ENCODE measurements around the gene TNFAIP2. TPM values are rescaled to one million over a fixed set of nuclear protein-coding genes. Genes with fewer than 3 reads are reported as not detected.
A peak's percentile ranks its signal among the peaks of the same experiment; 100 is the strongest.

TNFAIP2 gene
- total and polyA plus RNA-seq, 2 experiments from 2014 or later: 9.6 to 51.8 TPM

GRCh38 chr14:103078860-103079587 is 44.2 kb upstream of the TNFAIP2 start:
- Histone ChIP-seq H2AFZ (no peak overlapping the region), H3K36me3 (ENCODE audit: low read depth) (no peaks in the 10 kb centered on the region), H3K27me3 (replicated peaks; ENCODE audit: insufficient read depth) (no peaks in the 10 kb centered on the region; the same call in 1 of the 2 replicates), H3F3A (ENCODE audit: insufficient read depth) (no peaks in the 10 kb centered on the region), H3K79me2 (ENCODE audit: insufficient read depth) (no peaks in the 10 kb centered on the region), H3K4me2 (ENCODE audit: unreplicated experiment) (no peak overlapping the region), H3K9ac (no peak overlapping the region), H3K9me3 (ENCODE audit: low read depth) (no peaks in the 10 kb centered on the region), H3K4me3 (no peak overlapping the region), H3K4me1 (ENCODE audit: insufficient read depth) (no peaks in the 10 kb centered on the region), H3K27ac (no peak overlapping the region), H4K20me1 (ENCODE audit: insufficient read depth) (no peaks in the 10 kb centered on the region), H3K9me2 (ENCODE audit: insufficient read depth) (no peaks in the 10 kb centered on the region)
- in situ Hi-C loops (cut with MboI): no loop called here
- 61 to 64% methylated on average over 11 of the region's 11 CpGs for WGBS, 2 experiments (ENCODE audit: low coverage in 1 of 2, low lambda C conversion rate in 2 of 2, missing lambda C conversion rate in 2 of 2)
- TF ChIP-seq EZH2phosphoT487 (IDR thresholded peaks at IDR 0.05; ENCODE audit: insufficient read depth, low read depth): no peak
- no peak for TF ChIP-seq EZH2 (IDR thresholded peaks at IDR 0.05; ENCODE audit: insufficient read depth, poor library complexity, severe bottlenecking)
- DNase-seq: no peak

GRCh38 chr14:103081951-103082350 is 41.3 kb upstream of the TNFAIP2 start:
- no peak overlapping the region for H3K4me2 ChIP-seq (ENCODE audit: unreplicated experiment)
- no peak overlapping the region for H3K27ac ChIP-seq
- H3K36me3 ChIP-seq (ENCODE audit: low read depth): no peaks in the 10 kb centered on the region
- in situ Hi-C loops (cut with MboI): loop anchor here (10.0 kb wide), 1 partner anchor 203 kb away; no protein-coding TSS in a partner anchor
- no peak for TF ChIP-seq EZH2 (IDR thresholded peaks at IDR 0.05; ENCODE audit: insufficient read depth, poor library complexity, severe bottlenecking)
- no peak for TF ChIP-seq EZH2phosphoT487 (IDR thresholded peaks at IDR 0.05; ENCODE audit: insufficient read depth, low read depth)
- H2AFZ ChIP-seq: no peak overlapping the region
- WGBS, 2 experiments (ENCODE audit: low coverage in 1 of 2, low lambda C conversion rate in 2 of 2, missing lambda C conversion rate in 2 of 2): 90 to 95% methylated on average over 2 of the region's 2 CpGs
- H4K20me1 ChIP-seq (ENCODE audit: insufficient read depth): no peaks in the 10 kb centered on the region
- H3K9me3 ChIP-seq (ENCODE audit: low read depth): no peaks in the 10 kb centered on the region
- no peaks in the 10 kb centered on the region for H3K79me2 ChIP-seq (ENCODE audit: insufficient read depth)
- H3F3A ChIP-seq (ENCODE audit: insufficient read depth): no peaks in the 10 kb centered on the region
- H3K4me1 ChIP-seq (ENCODE audit: insufficient read depth): no peaks in the 10 kb centered on the region
- H3K4me3 ChIP-seq: no peak overlapping the region
- no peaks in the 10 kb centered on the region for H3K9me2 ChIP-seq (ENCODE audit: insufficient read depth)
- no peak overlapping the region for H3K9ac ChIP-seq
- peaks cover 6% of the 10 kb centered on the region; the same call in 1 of the 2 replicates for H3K27me3 ChIP-seq (replicated peaks; ENCODE audit: insufficient read depth)
- no peak for DNase-seq

- Histone ChIP-seq H3K4me1 (ENCODE audit: insufficient read depth) (no peaks in the 10 kb centered on the region), H3K27me3 (replicated peaks; ENCODE audit: insufficient read depth) (peaks cover 6% of the 10 kb centered on the region; the same call in 1 of the 2 replicates), H3K9ac (no peak within 1 kb of the TSS), H3K4me2 (ENCODE audit: unreplicated experiment) (peak within 1 kb of the TSS; percentile 48), H2AFZ (no peak within 1 kb of the TSS), H3K9me3 (ENCODE audit: low read depth) (no peaks in the 10 kb centered on the region), H3F3A (ENCODE audit: insufficient read depth) (no peaks in the 10 kb centered on the region), H3K36me3 (ENCODE audit: low read depth) (no peaks in the 10 kb centered on the region), H3K9me2 (ENCODE audit: insufficient read depth) (no peaks in the 10 kb centered on the region), H3K79me2 (ENCODE audit: insufficient read depth) (no peaks in the 10 kb centered on the region), H3K4me3 (no peak within 1 kb of the TSS), H3K27ac (no peak within 1 kb of the TSS), H4K20me1 (ENCODE audit: insufficient read depth) (no peaks in the 10 kb centered on the region)
- WGBS, 2 experiments (ENCODE audit: low coverage in 1 of 2, low lambda C conversion rate in 2 of 2, missing lambda C conversion rate in 2 of 2): 12 to 16% methylated on average over 43 to 53 of the region's 61 CpGs
- TF ChIP-seq EZH2phosphoT487 (IDR thresholded peaks at IDR 0.05; ENCODE audit: insufficient read depth, low read depth): no peak
- no peak for TF ChIP-seq EZH2 (IDR thresholded peaks at IDR 0.05; ENCODE audit: insufficient read depth, poor library complexity, severe bottlenecking)
- peak; percentile 56 for DNase-seq
- in situ Hi-C loops (cut with MboI): loop anchor here (10.0 kb wide), 1 partner anchor 201 kb away; no protein-coding TSS in a partner anchor
Measured at GRCh38 chr14:103084021-103084919, 39.0 kb upstream of the TNFAIP2 start, which contains the start of gene LBHD2. TSS of gene LBHD2 (plus strand) at chr14:103084210. CDS start at chr14:103086013, 1,803 bp downstream.

All from GM23248 (cell line).